Measurements from ENCODE around the gene RPS4Y1. TPM values are rescaled to one million over a fixed set of nuclear protein-coding genes. Genes with fewer than 3 reads are reported as not detected.

Gene RPS4Y1
- total and polyA plus RNA-seq, 2 donors (not counting 3 experiments of a cell fraction or from before 2014, with no cell fraction given), result 335 to 704 TPM

DNA sequence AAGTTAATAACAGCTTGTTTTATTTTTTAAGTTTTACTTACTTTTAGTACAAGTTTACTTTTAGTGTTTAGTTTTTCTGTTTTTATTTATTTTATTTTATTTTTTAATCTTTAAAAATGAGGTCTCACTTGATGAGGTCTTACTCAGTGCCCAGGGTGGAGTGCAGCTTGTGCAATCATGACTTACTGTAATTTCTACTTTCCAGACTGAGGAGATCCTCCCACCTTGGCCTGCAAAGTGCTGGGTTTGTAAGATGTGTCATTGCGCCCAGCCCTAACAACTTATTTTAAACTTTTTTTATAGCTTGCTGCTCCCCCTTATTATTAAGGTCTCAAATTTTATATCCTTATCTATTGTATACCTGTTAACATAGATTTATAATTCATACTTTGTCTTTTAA, 52.1 kb downstream of the RPS4Y1 start:
- H4K20me1 ChIP-seq (replicated peaks; ENCODE audit: control insufficient read depth, extremely low read depth, insufficient read depth, low read length), result no peaks in the 10 kb centered on the region
- no peak for TF ChIP-seq POLR2A (IDR thresholded peaks at IDR 0.05; ENCODE audit: low read depth, low read length)
- TF ChIP-seq FOS (IDR thresholded peaks at IDR 0.05; ENCODE audit: borderline replicate concordance, insufficient read depth, low read length), result no peak
- no peak for TF ChIP-seq JUN (IDR thresholded peaks at IDR 0.05; ENCODE audit: borderline replicate concordance, insufficient read depth, insufficient read length, low read depth)
- TF ChIP-seq, protein P1, sequence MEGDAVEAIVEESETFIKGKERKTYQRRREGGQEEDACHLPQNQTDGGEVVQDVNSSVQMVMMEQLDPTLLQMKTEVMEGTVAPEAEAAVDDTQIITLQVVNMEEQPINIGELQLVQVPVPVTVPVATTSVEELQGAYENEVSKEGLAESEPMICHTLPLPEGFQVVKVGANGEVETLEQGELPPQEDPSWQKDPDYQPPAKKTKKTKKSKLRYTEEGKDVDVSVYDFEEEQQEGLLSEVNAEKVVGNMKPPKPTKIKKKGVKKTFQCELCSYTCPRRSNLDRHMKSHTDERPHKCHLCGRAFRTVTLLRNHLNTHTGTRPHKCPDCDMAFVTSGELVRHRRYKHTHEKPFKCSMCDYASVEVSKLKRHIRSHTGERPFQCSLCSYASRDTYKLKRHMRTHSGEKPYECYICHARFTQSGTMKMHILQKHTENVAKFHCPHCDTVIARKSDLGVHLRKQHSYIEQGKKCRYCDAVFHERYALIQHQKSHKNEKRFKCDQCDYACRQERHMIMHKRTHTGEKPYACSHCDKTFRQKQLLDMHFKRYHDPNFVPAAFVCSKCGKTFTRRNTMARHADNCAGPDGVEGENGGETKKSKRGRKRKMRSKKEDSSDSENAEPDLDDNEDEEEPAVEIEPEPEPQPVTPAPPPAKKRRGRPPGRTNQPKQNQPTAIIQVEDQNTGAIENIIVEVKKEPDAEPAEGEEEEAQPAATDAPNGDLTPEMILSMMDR (IDR thresholded peaks at IDR 0.05; ENCODE audit: extremely low read depth in 1 of 2, insufficient read depth in 1 of 2, low read depth in 1 of 2, low read length in 2 of 2), result no peak
- TF ChIP-seq EZH2 (IDR thresholded peaks at IDR 0.05; ENCODE audit: borderline replicate concordance, low read depth, low read length, severe bottlenecking), result no peak
- TF ChIP-seq, protein P2, sequence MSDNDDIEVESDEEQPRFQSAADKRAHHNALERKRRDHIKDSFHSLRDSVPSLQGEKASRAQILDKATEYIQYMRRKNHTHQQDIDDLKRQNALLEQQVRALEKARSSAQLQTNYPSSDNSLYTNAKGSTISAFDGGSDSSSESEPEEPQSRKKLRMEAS (IDR thresholded peaks at IDR 0.05; ENCODE audit: insufficient read depth, insufficient read length), result no peak
- TF ChIP-seq MYC (IDR thresholded peaks at IDR 0.05; ENCODE audit: low read depth, low read length), result no peak
- TF ChIP-seq POLR2AphosphoS5 (IDR thresholded peaks at IDR 0.05; ENCODE audit: insufficient read depth, low read depth, low read length), result no peak
- TF ChIP-seq GATA2 (IDR thresholded peaks at IDR 0.05; ENCODE audit: insufficient read depth, insufficient read length, low read depth, low read length), result no peak
- no peaks in the 10 kb centered on the region for H3K36me3 ChIP-seq (ENCODE audit: control insufficient read depth in 2 of 2, extremely low read depth in 1 of 2, insufficient read depth in 2 of 2, low read length in 2 of 2)
- no peaks in the 10 kb centered on the region for H3K9me3 ChIP-seq (replicated peaks; ENCODE audit: control insufficient read depth, insufficient read depth, low read length)
- H3K4me3 ChIP-seq (replicated peaks in 1 of 3; ENCODE audit: insufficient read depth in 1 of 3, low read depth in 1 of 3, low read length in 3 of 3), result no peak overlapping the region
- H3K9me1 ChIP-seq (replicated peaks; ENCODE audit: control insufficient read depth, extremely low read depth, insufficient read depth, low read length), result no peaks in the 10 kb centered on the region
- H3K9ac ChIP-seq (replicated peaks; ENCODE audit: extremely low read depth, insufficient read depth, low read length), result no peak overlapping the region
- no peak overlapping the region for H3K4me2 ChIP-seq (ENCODE audit: insufficient read depth, low read length)
- FAIRE-seq (no peak), DNase-seq (ENCODE audit: low read depth, low spot score) (no peak)
- POLR2A ChIA-PET, result no interaction called here
- no peak overlapping the region for H3K27ac ChIP-seq (ENCODE audit: insufficient read depth, low read depth, low read length)
- H3K79me2 ChIP-seq (ENCODE audit: control insufficient read depth, insufficient read depth, low read length), result no peaks in the 10 kb centered on the region
- H3K27me3 ChIP-seq (ENCODE audit: control insufficient read depth in 2 of 2, insufficient read depth in 2 of 2, low read length in 2 of 2), result no peaks in the 10 kb centered on the region
- peaks cover 8% of the 10 kb centered on the region for H3K4me1 ChIP-seq (ENCODE audit: control insufficient read depth, extremely low read depth, insufficient read depth, low read length)
- dilution Hi-C loops (cut with MboI; ENCODE audit: extremely low pct_ligation_motif_present, low sequenced_read_pairs) (no loop called here), intact Hi-C loops (cut with micrococcal nuclease) (no loop called here)
- no peak overlapping the region for H2AFZ ChIP-seq (ENCODE audit: low read depth, low read length)
- no TSS peak for BruUV-seq (replicated peaks)
- CTCF ChIA-PET, result no interaction called here

All from endothelial cell of umbilical vein (primary cell).